ENCODE data around the gene DHCR7.

The DHCR7 gene

DNA sequence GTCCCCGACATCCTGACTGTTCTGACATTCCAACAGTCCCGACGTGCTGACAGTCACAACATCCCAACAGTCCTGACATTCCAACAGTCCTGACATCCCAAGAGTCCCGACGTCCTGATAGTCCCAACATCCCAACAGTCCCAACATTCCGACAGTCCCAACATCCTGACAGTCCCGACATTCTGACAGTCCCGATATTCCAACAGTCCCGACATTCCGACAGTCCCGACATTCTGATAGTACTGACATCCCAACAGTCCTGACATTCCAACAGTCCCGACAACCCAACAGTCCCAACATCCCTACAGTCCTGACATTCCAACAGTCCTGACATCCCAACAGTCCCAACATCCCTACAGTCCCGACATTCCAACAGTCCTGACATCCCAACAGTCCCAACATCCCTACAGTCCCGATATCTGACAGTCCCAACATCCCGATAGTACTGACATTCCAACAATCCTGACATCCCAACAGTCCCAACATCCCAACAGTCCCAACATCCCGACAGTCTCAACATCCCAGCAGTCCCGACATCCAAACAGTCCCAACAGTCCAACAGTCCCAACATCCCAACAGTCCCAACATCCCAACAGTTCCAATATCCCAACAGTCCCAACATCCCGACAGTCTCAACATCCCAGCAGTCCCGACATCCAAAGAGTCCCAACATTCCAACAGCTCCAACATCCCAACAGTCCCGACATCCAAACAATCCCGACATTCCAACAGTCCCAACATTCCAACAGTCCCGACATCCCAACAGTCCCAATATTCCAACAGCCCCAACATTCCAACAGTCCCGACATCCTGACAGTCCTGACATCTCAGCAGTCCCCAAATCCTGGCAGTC lies 60.2 kb downstream of the DHCR7 start:
- in situ Hi-C loops (cut with HindIII; ENCODE audit: low sequenced_read_pairs): no loop called here

DNA sequence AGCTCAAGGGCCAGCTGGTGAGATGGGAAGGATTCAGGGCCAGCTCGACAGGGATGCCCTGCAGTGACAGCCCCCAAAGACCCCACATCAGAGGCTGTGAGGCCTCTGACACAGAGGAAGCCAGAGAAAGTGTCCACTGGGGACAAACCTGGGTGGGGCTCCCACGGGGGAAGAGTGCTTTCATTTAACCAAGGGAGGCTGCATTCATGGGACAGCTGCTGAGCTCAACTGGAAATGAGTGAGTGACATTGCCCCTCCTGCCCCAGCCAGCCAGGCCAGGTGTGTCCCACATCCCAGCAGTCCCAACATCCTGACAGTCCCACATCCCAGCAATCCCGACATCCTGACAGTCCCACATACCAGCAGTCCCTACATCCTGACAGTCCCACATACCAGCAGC lies 61.0 kb downstream of the DHCR7 start:
- in situ Hi-C loops (cut with HindIII; ENCODE audit: low sequenced_read_pairs): no loop called here

DNA sequence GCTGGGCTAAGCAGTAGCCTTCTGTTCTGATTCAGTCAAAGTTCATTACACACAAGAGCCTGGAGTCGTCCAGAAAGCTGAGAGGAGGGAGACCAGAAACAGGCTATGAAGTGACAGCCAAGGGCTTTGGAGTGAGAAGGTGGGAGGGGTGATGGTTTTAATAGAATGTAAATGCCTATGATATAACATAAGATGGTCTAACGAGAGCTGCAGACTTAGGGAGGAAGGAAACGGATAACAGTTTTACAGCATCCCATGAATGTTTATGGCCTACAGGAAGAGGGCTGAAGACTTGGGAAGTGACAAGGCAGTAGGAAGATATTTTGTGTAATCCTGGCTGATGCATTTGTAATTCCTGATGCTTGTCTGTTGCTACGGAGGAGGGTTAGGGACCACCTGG lies 62.0 kb downstream of the DHCR7 start:
- in situ Hi-C loops (cut with HindIII; ENCODE audit: low sequenced_read_pairs): no loop called here

DNA sequence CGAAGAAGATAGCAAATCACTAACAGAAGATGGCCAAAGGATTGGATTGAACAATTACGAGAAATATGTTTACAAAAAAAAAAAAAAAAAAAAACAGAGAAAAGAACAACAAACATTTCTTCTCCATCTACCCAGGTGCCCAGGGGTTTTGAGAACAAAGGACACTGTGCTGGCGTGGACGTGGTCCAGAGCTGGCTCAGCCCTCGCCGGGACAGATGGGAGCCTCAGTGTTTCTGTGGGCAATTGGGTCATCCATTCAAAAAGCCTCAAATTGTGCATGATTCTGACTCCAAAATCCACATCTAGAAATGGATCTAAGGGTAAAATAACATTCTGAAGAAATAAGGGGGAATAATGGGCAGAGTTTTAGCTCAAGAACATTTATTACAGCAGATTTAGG lies 63.1 kb downstream of the DHCR7 start:
- in situ Hi-C loops (cut with HindIII; ENCODE audit: low sequenced_read_pairs): no loop called here

DNA sequence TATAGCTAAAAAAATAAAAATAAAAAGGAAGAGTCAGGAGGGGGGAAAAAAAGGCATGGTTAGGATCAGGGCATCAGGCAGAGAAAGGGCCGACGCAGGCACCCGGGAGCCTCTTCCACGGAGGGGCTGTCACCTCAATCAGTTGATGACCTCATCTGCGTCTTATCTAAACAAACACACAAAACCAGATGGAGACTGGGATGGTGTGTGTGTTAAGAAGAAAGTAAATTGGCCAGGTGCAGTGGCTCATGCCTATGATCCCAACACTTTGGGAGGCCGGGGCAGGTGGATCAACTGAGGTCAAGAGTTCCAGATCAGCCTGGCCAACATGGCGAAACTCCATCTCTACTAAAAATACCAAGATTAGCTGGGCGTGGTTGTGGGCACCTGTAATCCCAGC lies 63.6 kb downstream of the DHCR7 start:
- in situ Hi-C loops (cut with HindIII; ENCODE audit: low sequenced_read_pairs): no loop called here
